ENCODE results near the gene PLA2G10. TPM values are rescaled to one million over a fixed set of nuclear protein-coding genes. Genes with fewer than 3 reads are reported as not detected.
A peak's percentile ranks its signal among the peaks of the same experiment; 100 is the strongest.

Gene PLA2G10
- total RNA-seq, 6 donors from 2014 or later: 4.2 to 22.5 (median 10.9) TPM

DNA sequence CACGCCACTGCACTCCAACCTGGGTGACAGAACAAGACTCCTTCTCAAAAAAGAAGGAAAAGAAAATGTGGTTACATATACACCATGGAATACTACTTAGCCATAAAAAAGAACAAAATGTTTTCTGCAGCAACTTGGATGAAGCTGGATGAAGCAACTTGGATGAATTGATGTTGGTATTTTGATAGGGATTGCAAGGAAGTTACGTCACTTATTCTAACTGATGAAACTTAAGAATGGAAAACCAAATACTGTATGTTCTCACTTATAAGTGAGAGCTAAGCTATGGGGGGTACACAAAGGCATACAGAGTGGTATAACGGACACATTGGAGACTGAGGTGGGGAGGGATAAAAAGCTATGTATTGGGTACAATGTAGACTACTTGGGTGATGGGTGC lies 17.5 kb downstream of the PLA2G10 start:
- Histone ChIP-seq H3K4me3 (no peak overlapping the region), H3K36me3 (no peaks in the 10 kb centered on the region), H3K4me1 (peaks cover 0 to 13% (median 3%) of the 10 kb centered on the region in 4 donors), H3K9me3 (no peaks in the 10 kb centered on the region), H3K27ac (no peak overlapping the region), H3K27me3 (no peaks in the 10 kb centered on the region)
- ATAC-seq (ENCODE audit: low FRiP score in 2 of 2) (no peak), DNase-seq (no peak)
- no peak for TF ChIP-seq EP300 (IDR thresholded peaks at IDR 0.05)
- TF ChIP-seq POLR2AphosphoS5 (IDR thresholded peaks at IDR 0.05): no peak
- TF ChIP-seq POLR2A (IDR thresholded peaks at IDR 0.05): no peak
- TF ChIP-seq CTCF (IDR thresholded peaks at IDR 0.05): no peak
- WGBS, 2 donors: 91% methylated on average over 3 of the region's 3 CpGs

DNA sequence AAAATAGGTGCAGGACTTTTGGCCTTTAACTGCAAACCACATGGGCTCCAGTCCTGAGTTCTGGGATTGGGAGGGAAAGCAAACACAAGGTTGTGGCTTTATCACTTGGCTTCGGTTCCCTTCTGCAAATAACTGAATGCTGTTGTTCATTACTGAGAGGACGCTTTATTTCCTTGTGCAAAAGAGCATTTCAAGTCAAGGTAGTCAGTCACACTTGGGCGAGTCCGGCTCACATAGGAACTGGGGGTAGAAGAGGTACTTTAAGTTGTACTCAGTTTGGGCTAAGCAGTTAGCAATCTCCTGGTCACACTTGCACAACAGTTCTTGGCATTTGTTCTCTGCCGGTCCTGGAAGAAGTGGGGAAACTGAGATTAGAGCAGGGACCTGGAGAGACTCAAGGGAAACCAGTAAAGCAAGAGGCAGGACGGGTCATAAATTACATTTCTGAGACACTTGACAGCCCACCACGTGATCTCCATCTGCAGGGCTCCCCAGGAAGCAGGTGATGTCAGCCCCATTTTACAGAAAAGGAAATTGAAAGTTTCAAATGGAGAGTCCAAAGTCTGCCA lies 21.6 kb downstream of the PLA2G10 start:
- peaks cover 0 to 22% (median 14%) of the 10 kb centered on the region in 4 donors for H3K36me3 ChIP-seq
- H3K27ac ChIP-seq: peak overlapping the region in 3 of 4 donors; percentile 17 to 78 (median 73)
- DNase-seq (peak in 1 of 2 donors; percentile 78), ATAC-seq (ENCODE audit: low FRiP score in 2 of 2) (peak; percentile 48 to 80)
- no peak overlapping the region for H3K4me3 ChIP-seq
- peaks cover 0 to 13% (median 3%) of the 10 kb centered on the region in 4 donors for H3K4me1 ChIP-seq
- H3K9me3 ChIP-seq: no peaks in the 10 kb centered on the region
- TF ChIP-seq POLR2AphosphoS5 (IDR thresholded peaks at IDR 0.05) (peak in 1 of 2 donors; percentile 47), CTCF (IDR thresholded peaks at IDR 0.05) (no peak), EP300 (IDR thresholded peaks at IDR 0.05) (peak in 1 of 4 donors; percentile 71), POLR2A (IDR thresholded peaks at IDR 0.05) (peak in 1 of 4 donors; percentile 43)
- WGBS, 2 donors: 36 to 49% methylated on average over 7 of the region's 7 CpGs
- no peaks in the 10 kb centered on the region for H3K27me3 ChIP-seq

GRCh38 chr16:14669776-14670175 lies 24.3 kb downstream of the PLA2G10 start:
- Histone ChIP-seq H3K4me1 (peaks cover 0 to 13% (median 5%) of the 10 kb centered on the region in 4 donors), H3K36me3 (peaks cover 13 to 49% (median 41%) of the 10 kb centered on the region in 4 donors), H3K9me3 (no peaks in the 10 kb centered on the region), H3K27ac (peak overlapping the region in 2 of 4 donors; percentile 10 to 60), H3K4me3 (no peak overlapping the region), H3K27me3 (no peaks in the 10 kb centered on the region)
- DNase-seq: peak; percentile 23 to 57
- no peak for ATAC-seq (ENCODE audit: low FRiP score in 2 of 2)
- WGBS, 2 donors: 83 to 100% methylated on average over 1 to 4 of the region's 4 CpGs
- peak in 1 of 6 experiments; percentile 16 for TF ChIP-seq CTCF (IDR thresholded peaks at IDR 0.05)
- no peak for TF ChIP-seq EP300 (IDR thresholded peaks at IDR 0.05)

DNA sequence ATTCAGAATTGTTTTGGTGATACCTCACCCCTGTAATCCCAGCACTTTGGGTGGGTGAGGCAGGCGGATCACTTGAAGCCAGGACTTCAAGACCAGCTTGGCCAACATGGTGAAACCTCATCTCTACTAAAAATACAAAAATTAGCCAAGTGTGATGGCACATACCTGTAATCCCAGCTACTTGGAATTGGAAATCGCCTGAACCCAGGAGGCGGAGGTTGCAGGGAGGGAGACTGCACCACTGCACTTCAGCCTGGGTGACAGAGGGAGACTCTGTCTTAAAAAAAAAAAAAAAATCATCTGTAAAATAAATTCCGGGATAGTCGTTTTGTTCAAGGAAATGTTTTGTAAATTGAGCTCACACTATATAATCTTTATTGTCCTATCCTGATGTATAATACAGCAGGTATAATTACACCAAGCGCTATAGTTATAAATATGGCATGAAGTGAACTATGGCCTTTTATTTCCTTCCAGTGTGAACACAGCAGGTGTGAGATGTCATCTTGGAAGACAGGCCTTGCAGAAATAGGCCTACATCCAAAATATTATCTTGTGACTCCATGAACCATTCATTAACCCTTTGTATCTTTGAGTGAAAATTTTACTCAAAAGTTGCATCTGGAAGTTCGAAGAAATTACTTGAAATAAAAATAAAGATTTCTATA lies 25.4 kb downstream of the PLA2G10 start:
- no peak for TF ChIP-seq CTCF (IDR thresholded peaks at IDR 0.05)
- no peak for TF ChIP-seq POLR2AphosphoS5 (IDR thresholded peaks at IDR 0.05)
- TF ChIP-seq POLR2A (IDR thresholded peaks at IDR 0.05): no peak
- no peak for TF ChIP-seq EP300 (IDR thresholded peaks at IDR 0.05)
- peak overlapping the region in 2 of 4 donors; percentile 72 to 84 for H3K27ac ChIP-seq
- ATAC-seq (ENCODE audit: low FRiP score in 2 of 2) (no peak), DNase-seq (no peak)
- H3K27me3 ChIP-seq: no peaks in the 10 kb centered on the region
- no peaks in the 10 kb centered on the region for H3K9me3 ChIP-seq
- 78 to 94% methylated on average over 7 of the region's 7 CpGs for WGBS, 2 donors
- peaks cover 0 to 13% (median 5%) of the 10 kb centered on the region in 4 donors for H3K4me1 ChIP-seq
- H3K4me3 ChIP-seq: no peak overlapping the region
- H3K36me3 ChIP-seq: peaks cover 23 to 60% (median 51%) of the 10 kb centered on the region in 4 donors
